ENCODE measurements around the gene FARP1. TPM values are rescaled to one million over a fixed set of nuclear protein-coding genes. Genes with fewer than 3 reads are reported as not detected.

The FARP1 gene
- total RNA-seq, 2 donors from 2014 or later = 0.55 to 2.4 TPM

DNA sequence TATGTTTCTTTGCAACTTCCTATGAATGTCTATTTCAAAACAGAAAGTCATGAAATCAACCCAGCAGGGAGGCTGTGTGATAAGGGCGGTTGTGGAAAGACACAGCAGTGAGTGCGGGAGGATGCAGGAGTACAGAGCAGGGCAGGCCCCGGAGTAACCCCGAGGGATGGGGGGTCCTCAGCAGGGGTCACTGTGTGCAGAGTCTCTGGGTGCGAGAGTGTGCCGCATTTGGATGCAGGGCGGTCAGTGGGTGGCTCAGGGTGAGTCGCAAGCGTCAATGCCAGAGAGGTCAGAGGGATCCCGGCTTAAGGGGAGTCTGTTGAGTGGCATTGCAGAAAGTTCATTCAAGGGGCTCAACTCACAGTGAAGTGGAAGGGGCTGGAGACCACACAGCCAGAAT is 286.2 kb downstream of the FARP1 start:
- H3K36me3 Mint-ChIP-seq (ENCODE audit: insufficient read depth in 2 of 2) = no peaks in the 10 kb centered on the region
- H3K4me1 Mint-ChIP-seq (ENCODE audit: low read depth) = no peaks in the 10 kb centered on the region
- DNase-seq (no peak), ATAC-seq (replicated peaks in 1 of 2) (no peak)
- H3K27me3 Mint-ChIP-seq (ENCODE audit: low read depth) = peaks cover 7% of the 10 kb centered on the region
- no peak overlapping the region for H3K4me3 Mint-ChIP-seq
- H3K27ac Mint-ChIP-seq = no peak overlapping the region
- H3K9me3 Mint-ChIP-seq = no peaks in the 10 kb centered on the region

DNA sequence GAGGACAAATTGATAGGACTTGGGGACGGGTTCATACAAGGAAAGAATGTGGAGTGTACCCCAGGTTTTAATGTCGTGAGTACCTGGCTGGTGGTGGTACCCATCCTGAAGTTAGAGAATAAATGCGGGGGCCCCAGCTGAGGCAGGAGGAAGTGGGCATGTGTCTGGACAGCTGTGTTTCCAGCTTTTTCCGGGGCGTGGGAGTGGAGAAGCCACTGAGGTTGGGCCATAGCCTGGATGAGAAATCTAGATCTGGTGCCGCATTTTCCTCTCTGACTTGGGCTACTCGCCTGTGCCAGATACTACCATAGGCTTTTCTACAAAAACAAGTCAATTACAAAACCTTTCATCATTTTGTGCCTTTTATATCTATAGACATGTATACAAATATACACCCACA is 286.6 kb downstream of the FARP1 start:
- Mint-ChIP-seq H3K36me3 (ENCODE audit: insufficient read depth in 2 of 2) (no peaks in the 10 kb centered on the region), H3K27ac (no peak overlapping the region), H3K27me3 (ENCODE audit: low read depth) (peaks cover 6% of the 10 kb centered on the region), H3K4me1 (ENCODE audit: low read depth) (no peaks in the 10 kb centered on the region), H3K9me3 (no peaks in the 10 kb centered on the region), H3K4me3 (no peak overlapping the region)
- ATAC-seq (replicated peaks in 1 of 2) = no peak
- no peak for DNase-seq

DNA sequence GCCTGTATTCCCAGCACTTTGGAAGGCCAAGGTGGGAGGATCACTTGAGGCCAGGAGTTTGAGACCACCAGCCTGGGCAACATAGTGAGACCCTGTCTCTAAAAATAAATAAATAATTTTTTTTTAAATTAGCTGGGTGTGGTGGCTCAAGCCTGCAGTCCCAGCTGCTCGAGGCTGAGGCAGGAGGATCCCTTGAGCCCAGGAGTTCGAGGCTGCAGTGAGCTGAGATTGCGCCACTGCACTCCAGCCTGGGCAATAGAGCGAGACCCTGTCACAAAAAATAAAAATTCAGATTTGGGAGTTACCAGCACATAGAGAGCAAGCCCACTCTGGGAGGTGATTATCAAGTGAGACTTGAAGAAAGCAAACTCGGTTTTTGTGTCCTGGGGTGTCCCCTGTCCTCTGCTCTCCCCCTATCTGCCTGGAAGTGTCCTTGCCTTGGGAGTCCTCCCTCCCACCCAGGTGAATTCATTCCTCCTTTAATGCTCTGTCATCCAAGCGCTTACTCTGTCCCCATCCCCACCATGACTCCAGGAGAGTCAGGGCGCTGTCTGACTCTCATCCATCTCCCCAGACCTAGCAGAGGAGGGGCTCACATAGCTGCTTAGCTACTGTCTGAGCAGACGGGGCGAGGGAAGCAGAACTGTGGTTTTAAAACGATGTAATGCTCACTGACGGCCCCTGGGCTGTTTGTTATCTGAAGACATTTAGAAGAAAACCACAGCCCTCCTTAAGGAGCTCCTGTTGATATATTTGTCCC is 287.3 kb downstream of the FARP1 start:
- H3K4me1 Mint-ChIP-seq (ENCODE audit: low read depth) = no peaks in the 10 kb centered on the region
- no peaks in the 10 kb centered on the region for H3K36me3 Mint-ChIP-seq (ENCODE audit: insufficient read depth in 2 of 2)
- no peak for ATAC-seq (replicated peaks in 1 of 2)
- H3K4me3 Mint-ChIP-seq = no peak overlapping the region
- peaks cover 6% of the 10 kb centered on the region for H3K27me3 Mint-ChIP-seq (ENCODE audit: low read depth)
- no peaks in the 10 kb centered on the region for H3K9me3 Mint-ChIP-seq
- DNase-seq = no peak
- no peak overlapping the region for H3K27ac Mint-ChIP-seq

DNA sequence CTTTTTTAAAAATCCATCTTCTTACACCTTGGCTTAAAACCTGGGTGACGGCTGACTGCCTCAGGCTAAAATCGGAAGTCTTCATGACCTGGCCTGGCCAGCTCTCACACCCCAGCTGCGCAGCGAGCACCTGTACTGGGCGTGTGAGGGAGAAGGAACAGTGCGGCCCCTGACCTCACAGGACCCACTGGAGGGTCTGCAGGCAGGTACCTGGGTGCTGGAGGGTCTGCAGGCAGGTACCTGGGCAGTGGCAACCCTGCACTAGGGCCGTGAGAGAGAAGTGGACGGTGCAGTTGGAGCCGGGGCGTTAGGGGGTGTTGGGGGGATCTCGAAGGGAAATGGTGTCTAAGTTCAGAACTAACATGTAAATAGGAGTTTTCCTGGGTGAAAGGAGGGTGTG is 289.7 kb downstream of the FARP1 start:
- DNase-seq (no peak), ATAC-seq (replicated peaks in 1 of 2) (no peak)
- no peaks in the 10 kb centered on the region for H3K36me3 Mint-ChIP-seq (ENCODE audit: insufficient read depth in 2 of 2)
- H3K27me3 Mint-ChIP-seq (ENCODE audit: low read depth) = peaks cover 6% of the 10 kb centered on the region
- H3K9me3 Mint-ChIP-seq = no peaks in the 10 kb centered on the region
- peak overlapping the region; percentile 27 for H3K27ac Mint-ChIP-seq
- H3K4me1 Mint-ChIP-seq (ENCODE audit: low read depth) = no peaks in the 10 kb centered on the region
- H3K4me3 Mint-ChIP-seq = no peak overlapping the region

DNA sequence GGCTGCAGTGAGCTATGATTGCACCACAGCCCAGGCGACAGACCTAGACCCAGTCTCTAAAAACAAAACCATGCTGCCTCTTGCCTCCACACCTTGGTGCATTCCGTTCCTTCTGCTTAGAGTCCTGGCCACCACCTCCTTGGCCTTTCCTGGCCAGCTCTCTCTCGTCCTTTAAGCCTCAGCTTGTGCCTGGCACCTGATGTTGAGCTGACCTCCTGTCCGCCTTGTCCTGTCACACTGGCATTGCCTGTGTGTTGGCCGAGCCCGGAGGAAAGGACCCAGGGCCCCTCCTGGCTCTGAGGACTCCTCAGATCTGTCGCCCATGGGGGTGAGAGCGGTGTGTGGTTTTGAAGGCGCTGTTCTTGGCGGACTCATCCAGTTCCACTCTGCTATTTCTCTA is 290.8 kb downstream of the FARP1 start:
- DNase-seq = no peak
- no peak overlapping the region for H3K27ac Mint-ChIP-seq

DNA sequence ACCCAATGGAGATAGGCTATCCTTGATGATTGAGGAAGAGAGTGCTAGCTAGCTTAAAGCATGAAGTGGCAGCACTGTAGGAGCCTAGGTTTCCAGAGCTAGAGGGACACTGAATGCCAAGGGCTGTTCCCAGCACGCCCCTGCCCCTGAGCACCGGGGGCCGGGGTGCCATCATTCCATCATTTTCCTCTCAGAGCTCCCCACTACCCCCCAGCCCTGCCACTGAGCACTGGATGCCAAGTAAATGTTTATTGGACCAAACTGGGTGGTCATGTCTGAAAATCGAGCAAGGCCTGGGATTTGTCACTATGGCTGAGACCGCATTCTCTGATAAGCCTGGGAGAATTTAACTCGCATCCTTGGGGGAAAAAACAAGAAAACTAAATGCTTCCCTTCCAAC is 291.2 kb downstream of the FARP1 start:
- Mint-ChIP-seq H3K27me3 (ENCODE audit: low read depth) (peaks cover 6% of the 10 kb centered on the region), H3K36me3 (ENCODE audit: insufficient read depth in 2 of 2) (no peaks in the 10 kb centered on the region), H3K4me1 (ENCODE audit: low read depth) (no peaks in the 10 kb centered on the region), H3K27ac (no peak overlapping the region), H3K4me3 (no peak overlapping the region), H3K9me3 (no peaks in the 10 kb centered on the region)
- DNase-seq (no peak), ATAC-seq (replicated peaks in 1 of 2) (no peak)

More for the DNA sequence above, 290.8 kb downstream of the FARP1 start:
- H3K4me1 Mint-ChIP-seq (ENCODE audit: low read depth) = no peaks in the 10 kb centered on the region
- no peak overlapping the region for H3K4me3 Mint-ChIP-seq
- no peaks in the 10 kb centered on the region for H3K9me3 Mint-ChIP-seq
- H3K36me3 Mint-ChIP-seq (ENCODE audit: insufficient read depth in 2 of 2) = no peaks in the 10 kb centered on the region
- ATAC-seq (replicated peaks in 1 of 2) = no peak
- H3K27me3 Mint-ChIP-seq (ENCODE audit: low read depth) = peaks cover 6% of the 10 kb centered on the region

DNA sequence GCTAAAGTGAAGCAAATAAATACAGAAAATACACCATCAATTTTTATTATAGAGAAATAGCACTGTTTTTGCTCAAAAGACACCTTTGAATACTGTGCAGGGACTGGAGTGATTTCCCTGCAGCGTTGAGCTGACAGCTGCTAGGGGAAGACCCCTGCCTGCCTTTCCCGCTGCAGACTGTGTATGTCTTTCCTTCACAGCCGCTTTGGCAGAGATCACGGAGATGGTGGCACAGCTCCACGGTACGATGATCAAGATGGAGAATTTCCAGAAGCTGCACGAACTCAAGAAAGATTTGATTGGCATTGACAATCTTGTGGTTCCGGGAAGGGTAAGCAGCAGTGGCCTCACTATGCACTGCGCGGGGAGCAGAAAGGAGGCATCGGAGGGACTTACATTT is 292.5 kb downstream of the FARP1 start:
- Mint-ChIP-seq H3K9me3 (no peaks in the 10 kb centered on the region), H3K4me1 (ENCODE audit: low read depth) (no peaks in the 10 kb centered on the region), H3K27ac (no peak overlapping the region), H3K36me3 (ENCODE audit: insufficient read depth in 2 of 2) (no peaks in the 10 kb centered on the region), H3K4me3 (no peak overlapping the region), H3K27me3 (ENCODE audit: low read depth) (peaks cover 6% of the 10 kb centered on the region)
- DNase-seq = no peak
- ATAC-seq (replicated peaks in 1 of 2) = no peak

DNA sequence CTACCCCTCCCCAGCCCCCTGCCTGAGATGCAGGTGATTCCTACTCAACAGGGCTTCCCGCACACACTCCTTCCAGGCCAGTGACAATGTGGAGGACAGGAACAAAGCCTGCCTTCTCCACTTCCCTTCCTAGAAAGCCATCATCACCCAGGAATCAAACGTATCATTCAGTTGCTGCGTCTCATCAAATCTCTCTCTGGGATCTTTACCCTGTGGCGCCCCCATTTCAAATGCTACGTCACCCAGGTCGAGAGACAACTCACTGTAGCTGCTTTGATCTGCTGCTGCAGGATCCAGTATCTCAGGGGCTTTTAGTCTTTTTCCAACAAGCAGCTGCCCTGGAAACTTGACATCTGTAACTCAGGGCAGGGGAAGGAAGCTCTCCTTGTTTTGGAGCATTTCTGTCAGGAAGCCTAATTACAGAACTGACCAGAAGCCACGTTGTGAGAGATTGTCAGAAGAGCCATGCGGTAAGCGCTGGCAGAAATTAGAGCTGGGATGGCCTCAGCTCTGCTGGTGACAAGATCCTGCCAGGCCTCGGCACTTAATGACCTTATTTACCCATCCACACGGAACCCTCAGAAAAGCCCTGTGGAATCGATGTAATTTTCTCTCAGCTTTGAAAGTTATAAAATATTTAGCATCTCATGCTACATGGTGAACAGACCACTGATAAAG is 293.5 kb downstream of the FARP1 start:
- Mint-ChIP-seq H3K4me1 (ENCODE audit: low read depth) (no peaks in the 10 kb centered on the region), H3K27me3 (ENCODE audit: low read depth) (peaks cover 6% of the 10 kb centered on the region), H3K9me3 (no peaks in the 10 kb centered on the region), H3K36me3 (ENCODE audit: insufficient read depth in 2 of 2) (no peaks in the 10 kb centered on the region), H3K27ac (no peak overlapping the region), H3K4me3 (no peak overlapping the region)
- ATAC-seq (replicated peaks in 1 of 2) (no peak), DNase-seq (no peak)

DNA sequence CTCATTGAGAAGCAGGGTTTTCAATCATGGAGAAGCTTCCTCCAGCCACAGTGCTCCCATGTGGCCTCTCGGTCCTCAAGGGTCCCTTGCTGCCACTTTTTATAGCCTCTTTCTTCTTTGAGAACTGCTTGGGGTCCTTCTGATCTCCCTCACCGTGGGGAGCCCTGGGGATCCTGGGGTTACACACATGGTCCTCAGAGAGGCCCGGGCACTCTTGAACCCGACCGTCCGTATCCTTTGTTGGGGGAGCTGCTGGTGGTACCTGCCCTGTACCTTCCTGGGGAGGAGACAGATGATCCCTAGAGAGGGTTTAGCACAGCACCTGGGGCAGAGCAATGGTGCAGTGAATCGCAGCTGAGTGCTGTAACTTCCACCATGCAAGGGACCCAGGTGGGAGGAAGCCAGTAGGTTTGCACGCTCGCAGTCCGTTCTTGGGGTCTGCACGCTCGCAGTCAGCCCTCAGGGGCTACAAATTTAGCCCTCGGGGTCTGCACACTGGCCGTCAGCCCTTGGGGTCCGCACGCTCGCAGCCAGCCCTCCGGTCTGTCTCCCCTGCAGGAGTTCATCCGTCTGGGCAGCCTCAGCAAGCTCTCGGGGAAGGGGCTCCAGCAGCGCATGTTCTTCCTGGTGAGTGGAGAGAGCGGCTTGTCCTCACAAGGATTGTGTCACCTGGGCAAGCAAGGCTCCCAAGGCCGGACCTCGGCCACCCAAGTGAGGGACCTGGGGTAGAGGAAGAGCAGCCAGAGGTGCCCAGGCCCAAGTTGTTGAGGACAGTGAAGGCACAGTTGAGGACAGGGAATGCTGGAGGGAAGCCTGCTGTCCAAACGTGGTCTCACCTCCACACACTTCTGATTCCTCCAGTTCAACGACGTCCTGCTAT is 295.6 kb downstream of the FARP1 start:
- Mint-ChIP-seq H3K36me3 (ENCODE audit: insufficient read depth in 2 of 2) (no peaks in the 10 kb centered on the region), H3K4me3 (no peak overlapping the region), H3K4me1 (ENCODE audit: low read depth) (peaks cover 4% of the 10 kb centered on the region), H3K27ac (no peak overlapping the region), H3K27me3 (ENCODE audit: low read depth) (no peaks in the 10 kb centered on the region), H3K9me3 (no peaks in the 10 kb centered on the region)
- ATAC-seq (replicated peaks in 1 of 2) = peak in 1 of 2 donors; percentile 9
- no peak for DNase-seq

DNA sequence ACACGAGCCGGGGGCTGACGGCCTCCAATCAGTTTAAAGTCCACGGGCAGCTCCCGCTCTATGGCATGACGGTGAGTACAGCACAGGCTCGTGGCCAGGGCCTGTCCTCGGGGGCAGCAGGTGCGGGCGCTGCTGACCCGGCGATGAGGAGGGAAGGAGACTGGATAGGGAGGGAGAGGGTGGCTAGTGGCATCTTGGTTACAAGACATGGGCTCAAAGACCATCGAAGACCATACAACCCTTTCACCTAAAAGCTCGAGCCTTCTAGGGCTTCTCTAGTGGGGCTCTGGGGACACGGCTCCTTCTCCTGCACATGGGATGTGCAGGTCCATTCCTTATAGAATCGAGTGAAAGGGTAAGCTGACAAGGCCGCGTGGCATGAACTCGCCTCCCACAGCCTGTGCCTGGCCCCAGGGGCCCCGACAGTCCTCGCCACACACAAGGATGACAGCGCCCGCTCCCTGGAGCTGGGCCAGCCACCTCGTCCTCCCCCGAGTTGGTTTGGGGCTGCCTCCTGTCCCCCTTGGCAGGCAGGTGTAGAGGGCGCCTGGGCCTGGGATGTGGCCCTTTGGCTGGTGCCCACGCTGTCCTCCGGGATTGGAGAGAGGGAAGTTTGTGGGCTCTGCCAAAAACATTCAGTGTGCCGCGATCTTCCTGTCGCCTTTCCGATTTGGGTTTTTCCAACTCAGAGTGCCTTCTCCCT is 296.4 kb downstream of the FARP1 start:
- ATAC-seq (replicated peaks in 1 of 2) = peak in 1 of 2 donors; percentile 4
- no peak for DNase-seq
- Mint-ChIP-seq H3K36me3 (ENCODE audit: insufficient read depth in 2 of 2) (no peaks in the 10 kb centered on the region), H3K27me3 (ENCODE audit: low read depth) (no peaks in the 10 kb centered on the region), H3K27ac (no peak overlapping the region), H3K9me3 (no peaks in the 10 kb centered on the region), H3K4me1 (ENCODE audit: low read depth) (peaks cover 4% of the 10 kb centered on the region), H3K4me3 (no peak overlapping the region)

DNA sequence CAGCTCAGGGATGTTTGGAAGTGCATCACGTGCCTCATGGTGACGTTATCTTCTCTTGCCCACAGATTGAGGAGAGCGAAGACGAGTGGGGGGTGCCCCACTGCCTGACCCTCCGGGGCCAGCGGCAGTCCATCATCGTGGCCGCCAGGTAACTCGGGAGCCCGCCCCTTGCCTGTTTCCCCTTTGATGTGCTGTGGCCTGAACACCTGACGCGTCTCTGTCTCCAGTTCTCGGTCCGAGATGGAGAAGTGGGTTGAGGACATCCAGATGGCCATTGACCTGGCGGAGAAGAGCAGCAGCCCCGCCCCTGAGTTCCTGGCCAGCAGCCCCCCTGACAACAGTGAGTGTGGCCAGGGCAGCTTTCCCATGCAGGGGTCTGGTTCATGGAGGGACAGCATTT is 297.0 kb downstream of the FARP1 start:
- Mint-ChIP-seq H3K27ac (no peak overlapping the region), H3K9me3 (no peaks in the 10 kb centered on the region), H3K36me3 (ENCODE audit: insufficient read depth in 2 of 2) (no peaks in the 10 kb centered on the region), H3K4me1 (ENCODE audit: low read depth) (peaks cover 5% of the 10 kb centered on the region), H3K4me3 (no peak overlapping the region), H3K27me3 (ENCODE audit: low read depth) (no peaks in the 10 kb centered on the region)
- no peak for DNase-seq
- ATAC-seq (replicated peaks in 1 of 2) = no peak

DNA sequence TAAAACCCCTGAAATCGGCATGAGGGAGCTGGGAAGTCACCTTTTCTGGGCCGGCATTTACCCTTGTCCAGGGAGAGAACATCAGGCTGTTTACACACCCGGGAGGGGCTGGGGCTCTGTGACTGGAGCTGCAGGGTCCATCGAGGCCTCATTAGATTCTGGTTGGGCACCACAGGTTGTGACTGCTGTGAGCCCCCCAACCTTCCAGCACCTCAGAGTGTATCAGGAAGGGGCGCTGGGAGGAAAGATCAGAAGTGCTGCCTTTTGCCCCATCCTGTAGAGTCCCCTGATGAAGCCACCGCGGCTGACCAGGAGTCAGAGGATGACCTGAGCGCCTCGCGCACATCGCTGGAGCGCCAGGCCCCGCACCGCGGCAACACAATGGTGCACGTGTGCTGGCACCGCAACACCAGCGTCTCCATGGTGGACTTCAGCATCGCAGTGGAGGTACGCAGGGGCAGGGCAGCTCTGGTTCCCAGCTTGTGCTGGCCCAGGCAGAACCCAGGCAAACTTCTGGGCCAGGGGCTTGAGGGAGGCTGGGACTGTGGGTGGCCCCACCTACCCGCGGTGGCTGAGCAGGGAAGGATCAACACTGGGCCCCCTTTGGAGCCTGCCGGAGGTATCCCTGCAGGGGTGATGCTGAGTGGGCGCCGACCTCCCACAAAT is 297.6 kb downstream of the FARP1 start:
- H3K9me3 Mint-ChIP-seq = no peaks in the 10 kb centered on the region
- peak in 1 of 2 donors; percentile 7 for ATAC-seq (replicated peaks in 1 of 2)

More for the DNA sequence above, 297.6 kb downstream of the FARP1 start:
- Mint-ChIP-seq H3K36me3 (ENCODE audit: insufficient read depth in 2 of 2) (no peaks in the 10 kb centered on the region), H3K27me3 (ENCODE audit: low read depth) (no peaks in the 10 kb centered on the region), H3K27ac (no peak overlapping the region), H3K4me1 (ENCODE audit: low read depth) (peaks cover 11% of the 10 kb centered on the region), H3K4me3 (no peak overlapping the region)
- DNase-seq = no peak
